NK-92 (cell line): ENCODE measurements around the gene VPS35.

Experiments used
- DNase-seq: peaks from one replicate; lab custom pipeline; 2025; ENCODE audit not compliant: unreplicated experiment; lab: John Stamatoyannopoulos, UW

Gene VPS35

GRCh38 chr16:46688654-46689364 lies at the start of gene VPS35:
TSS of gene VPS35 (minus strand) at chr16:46689178. CDS start at chr16:46689133, 45 bp downstream.
- peak; percentile 79 for DNase-seq

GRCh38 chr16:46737621-46738214 lies 48.7 kb upstream of the VPS35 start:
- no peak for DNase-seq

GRCh38 chr16:46736695-46737094 lies 47.7 kb upstream of the VPS35 start:
- DNase-seq, result no peak

DNA sequence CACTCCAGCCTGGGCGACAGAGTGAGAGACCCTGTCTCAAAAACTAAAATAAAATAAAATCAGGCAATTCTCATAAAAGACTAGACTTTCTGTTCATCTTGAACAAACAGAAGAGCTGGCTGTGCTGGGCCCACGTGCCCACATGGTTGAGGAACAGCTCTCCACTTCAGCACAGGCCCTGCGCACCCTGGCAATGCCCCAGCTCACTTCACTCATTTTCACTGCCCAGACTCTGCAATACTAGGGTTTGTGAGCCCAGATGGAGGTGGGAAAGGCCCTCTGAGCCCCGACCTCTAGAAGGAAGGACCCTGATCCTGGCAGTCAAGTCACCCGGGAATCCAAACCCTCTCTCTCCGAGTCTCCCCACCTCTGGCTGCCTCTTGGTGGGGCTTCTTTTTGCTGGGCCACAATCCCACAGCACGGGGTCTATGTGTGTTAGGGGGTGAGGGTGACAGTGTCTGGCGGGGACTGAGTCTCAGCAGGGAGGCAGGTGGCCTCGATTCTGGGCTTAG lies 44.4 kb upstream of the VPS35 start:
- no peak for DNase-seq

- no peak for DNase-seq
Measured at GRCh38 chr16:46732561-46732960, 43.6 kb upstream of the VPS35 start.

DNA sequence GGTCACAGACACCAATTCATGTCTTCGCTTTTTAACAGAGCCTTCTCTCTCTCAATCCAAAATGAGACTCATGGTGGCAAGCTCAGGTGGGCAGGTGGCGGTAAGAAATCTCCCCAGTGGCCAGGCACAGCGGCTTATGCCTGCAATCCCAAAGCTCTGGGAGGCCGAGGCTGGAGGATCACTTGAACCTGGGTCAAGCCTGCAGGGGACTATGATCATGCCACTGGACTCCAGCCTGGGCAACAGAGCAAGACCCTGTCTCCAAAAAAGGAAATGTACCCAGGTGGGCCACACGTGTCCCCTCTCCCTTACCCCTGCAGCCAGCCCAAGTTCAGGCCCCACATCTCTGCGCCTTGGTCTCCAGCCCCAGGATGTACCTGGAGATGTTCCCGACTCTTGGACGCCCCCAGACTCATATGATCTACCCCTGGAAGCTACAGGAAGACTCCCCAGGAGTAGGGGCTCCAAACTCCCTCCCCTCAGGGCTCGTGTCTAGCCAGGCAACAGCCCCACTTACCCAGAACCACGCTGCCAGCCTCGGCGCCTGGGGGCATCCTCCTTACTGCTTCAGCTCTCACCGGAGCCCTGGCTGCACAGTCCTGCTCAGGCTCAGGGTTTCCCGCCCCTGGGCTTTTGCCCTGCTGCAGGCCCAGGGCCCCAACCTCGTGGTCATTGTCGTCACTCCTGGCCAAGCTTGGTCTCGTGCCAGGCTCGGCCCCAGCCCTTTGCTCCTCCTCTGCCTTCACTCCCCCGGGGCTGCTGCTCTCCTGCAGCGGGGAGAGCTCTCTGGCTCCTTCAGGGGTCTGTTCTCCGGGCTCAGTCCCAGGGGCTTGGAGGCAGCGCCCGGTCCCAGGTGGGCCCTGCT lies 42.9 kb upstream of the VPS35 start:
- DNase-seq, result no peak

- DNase-seq, result no peak
Measured at GRCh38 chr16:46730801-46731690, 42.1 kb upstream of the VPS35 start.

DNA sequence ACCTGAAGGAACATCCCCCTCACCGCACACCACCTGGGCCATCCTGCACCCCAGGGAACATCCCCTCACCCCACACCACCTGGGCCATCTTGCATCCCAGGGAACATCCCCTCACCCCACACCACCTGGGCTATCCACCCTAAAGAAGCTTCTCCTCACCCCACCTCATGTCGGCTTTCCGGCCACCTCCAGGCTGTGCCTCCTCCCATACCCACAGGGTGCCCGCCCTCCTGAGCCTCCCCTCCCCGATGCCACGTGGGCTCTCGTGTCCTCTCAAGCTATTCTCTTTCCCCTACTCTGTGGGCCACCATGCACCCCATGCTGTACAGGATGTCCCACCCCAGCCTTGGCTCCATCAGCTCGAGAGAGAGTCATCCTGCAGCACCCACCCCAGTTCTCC lies 41.1 kb upstream of the VPS35 start:
- no peak for DNase-seq

DNA sequence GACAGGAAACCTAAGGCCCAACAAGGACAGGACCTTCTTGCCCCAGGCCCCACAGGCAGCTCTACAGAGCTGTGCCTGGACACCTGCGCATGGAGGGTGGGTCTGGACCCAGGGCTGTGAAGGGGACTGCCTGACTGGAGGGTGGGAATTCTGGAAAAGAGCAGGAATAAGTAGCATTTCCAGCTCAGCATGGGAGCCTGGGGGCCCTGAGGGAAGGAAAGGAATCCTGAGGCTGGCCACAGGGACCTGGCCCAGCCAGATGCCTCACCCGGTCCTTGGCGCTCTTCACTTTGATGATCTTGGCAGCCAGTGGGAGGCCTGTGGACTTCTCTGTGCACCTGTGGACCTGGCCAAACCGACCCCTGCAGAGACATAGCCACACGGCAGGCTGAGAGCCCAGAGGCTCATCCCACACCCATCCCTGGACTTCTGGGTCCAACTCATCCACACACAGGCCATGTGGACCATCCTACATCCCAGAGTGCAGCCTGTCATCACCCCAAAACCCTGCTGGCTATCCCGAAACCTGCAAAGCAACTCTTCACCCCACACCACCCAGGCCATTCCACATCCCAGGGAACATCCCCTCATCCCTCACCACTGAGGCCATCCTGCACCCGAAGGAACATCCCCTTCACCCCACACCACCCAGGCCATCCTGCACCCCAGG lies 40.5 kb upstream of the VPS35 start:
- DNase-seq, result no peak

DNA sequence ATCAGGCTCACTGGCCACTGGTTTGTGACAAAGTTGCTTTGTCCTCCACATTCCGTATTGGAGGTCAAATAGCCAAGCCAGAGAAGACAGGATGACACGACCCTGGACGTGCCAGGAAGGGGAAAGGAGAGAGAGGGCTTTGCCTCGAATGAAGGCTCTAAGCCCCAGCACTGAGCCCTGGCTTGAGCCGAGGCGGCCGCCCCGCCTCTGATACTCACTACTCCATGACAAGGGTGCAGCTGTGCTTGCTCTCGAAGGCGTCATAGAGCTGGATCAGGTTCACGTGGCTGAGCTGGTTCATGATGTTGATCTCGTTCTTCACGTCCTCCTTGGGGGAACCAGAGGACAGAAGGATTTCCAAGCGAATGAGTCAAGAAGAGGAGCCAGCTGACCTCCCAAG lies 39.8 kb upstream of the VPS35 start:
- DNase-seq, result no peak

- no peak for DNase-seq
Measured at GRCh38 chr16:46727630-46728029, 38.7 kb upstream of the VPS35 start.

DNA sequence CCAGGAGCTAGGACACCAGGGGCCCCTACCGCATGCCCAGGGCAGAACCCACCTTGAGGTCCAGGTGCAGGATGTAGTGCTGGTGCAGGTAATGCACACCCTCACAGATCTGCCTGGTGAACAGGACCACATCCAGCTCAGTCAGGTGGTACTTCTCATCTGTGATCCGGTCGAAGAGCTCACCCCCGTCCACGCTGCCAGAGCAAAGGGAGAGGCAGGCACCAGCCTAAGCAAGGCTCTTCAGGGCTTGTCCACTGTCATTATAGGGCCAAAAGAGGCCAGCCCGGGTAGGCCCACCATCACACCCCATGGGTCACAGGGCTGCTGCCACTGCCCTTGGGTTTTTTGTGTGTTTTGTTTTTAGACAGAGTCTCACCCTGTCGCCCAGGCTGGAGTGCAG lies 38.2 kb upstream of the VPS35 start:
- no peak for DNase-seq

GRCh38 chr16:46721885-46722284 lies 32.9 kb upstream of the VPS35 start:
- DNase-seq, result no peak

- no peak for DNase-seq
Measured at GRCh38 chr16:46720619-46721018, 31.6 kb upstream of the VPS35 start.

DNA sequence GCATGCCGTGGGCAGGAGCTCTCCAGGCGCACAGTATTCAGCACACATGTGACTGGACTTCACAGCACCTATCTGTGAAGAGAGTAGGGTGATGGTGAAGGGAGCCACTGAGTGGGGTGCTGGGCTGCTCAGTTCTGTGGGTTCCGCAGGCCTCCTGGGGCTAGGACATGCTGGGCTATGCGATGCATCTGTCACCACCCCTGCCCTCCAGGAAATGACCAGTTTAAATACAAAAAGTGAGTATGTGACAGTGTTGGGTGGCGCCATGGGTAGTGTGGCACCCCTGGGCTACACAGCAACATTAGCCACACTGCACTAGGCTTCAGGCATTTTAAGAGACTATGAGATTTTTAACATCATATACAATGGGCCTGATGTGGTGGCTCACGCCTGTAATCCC lies 30.6 kb upstream of the VPS35 start:
- no peak for DNase-seq

GRCh38 chr16:46718214-46718613 lies 29.2 kb upstream of the VPS35 start:
- DNase-seq, result no peak

DNA sequence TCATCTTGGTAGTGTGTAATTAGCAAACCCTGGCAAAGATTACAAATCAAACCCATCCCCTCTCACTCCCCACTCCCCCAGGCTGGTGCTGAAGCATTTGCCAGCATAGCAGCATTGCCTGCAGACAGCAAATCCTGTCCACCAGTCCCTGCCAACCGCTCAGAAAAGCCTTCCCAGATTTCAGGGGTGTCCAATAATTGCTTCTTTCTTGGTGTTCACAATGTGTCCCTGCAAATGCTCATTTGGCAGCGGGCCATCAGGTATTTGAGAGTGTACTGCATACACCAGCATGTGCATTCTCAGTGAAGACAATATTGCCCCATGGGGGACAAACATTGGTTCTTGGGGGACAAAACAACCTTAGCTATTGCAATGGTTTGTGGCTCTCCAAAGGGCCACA lies 28.7 kb upstream of the VPS35 start:
- DNase-seq, result no peak

DNA sequence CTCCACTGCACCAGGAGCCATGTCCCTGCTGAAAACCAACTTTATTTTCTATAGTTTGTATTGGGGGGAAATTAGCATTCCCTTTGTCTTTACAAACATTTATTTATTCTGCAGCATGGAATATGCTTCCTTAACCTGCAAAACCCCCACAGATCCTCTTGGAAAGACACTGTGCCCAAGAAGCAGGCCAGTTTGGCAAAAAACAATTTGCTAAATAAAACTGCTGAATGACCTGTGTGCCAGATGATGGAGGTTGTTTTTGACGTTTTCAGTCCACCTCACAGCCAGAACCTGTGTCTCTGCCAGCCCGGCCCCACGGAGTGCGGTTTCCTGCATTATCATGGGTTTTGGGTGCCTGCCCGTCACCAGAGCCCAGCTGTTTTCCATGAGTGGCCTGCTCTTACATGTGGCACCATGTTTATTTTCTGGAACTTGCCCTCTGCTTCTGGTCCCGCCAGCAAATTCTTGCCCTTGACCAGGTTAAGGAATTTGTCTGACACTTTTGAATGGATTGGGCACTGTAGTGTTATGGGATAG lies 26.9 kb upstream of the VPS35 start:
- no peak for DNase-seq

DNA sequence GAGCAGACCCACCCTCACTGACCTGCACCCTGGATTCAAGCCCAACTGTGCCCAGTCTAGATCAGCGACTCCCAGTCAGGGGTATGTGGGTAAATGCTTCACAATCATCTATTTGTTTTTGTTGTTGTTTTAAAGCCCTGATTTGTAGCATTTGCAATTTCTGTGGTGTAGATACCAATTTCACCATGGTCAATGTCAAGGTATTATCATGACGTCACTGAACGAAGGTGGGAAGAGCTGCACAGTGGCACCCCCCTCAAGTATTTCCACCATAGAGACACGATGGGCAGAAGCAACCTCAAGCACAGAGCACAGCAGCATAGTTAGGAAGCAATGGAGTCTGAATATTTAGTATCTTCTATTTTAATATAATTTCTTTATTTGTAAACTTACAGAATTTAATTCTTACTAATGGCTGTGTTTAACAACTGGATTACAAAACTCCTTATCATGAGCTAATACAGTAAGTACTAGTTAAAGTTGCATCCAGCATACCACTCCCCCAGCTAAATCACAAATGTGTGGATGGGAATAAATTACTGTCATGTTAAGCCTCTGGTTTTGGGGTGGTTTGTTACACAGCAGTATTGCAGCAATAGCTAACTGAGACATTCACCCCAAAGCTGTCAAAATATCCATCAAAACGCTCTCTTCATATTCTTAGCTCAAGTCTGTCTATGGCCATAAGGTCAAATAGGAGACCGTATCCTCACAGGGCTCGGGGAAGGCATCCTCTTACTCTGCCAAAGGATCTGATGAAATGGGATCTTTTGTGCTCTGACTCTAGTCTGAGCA lies 26.0 kb upstream of the VPS35 start:
- no peak for DNase-seq
